ENCODE results near the gene LAMP1.
"Not testable (repeated sequence)": the region's sequence is repeated elsewhere in the genome, so short reads cannot be mapped to it uniquely, and the experiment has no call there.

LAMP1 gene

DNA sequence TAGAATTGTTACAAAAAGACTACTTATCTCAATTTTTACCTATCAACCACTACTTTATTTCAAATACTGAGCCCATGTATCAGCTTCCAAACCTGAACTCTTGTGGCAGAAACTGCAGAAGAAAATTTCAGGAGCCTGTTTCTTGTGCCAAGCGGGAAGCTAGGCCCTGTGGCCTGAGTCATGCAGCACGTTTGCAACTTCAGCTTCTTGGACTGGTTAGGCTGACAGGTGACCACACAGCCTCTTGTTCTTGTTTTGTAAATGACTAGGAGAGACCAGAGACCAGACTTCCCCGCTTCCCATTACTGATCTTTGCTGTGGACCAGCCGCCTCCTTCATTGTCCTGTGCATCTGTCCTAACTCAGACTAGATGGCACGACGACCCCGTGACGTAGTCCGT, 3.4 kb upstream of the LAMP1 start:
- in situ Hi-C loops (cut with MboI; ENCODE audit: low pct_unique_long_range_greater_than_20kb, low sequenced_read_pairs) = no loop called here

GRCh38 chr13:113295776-113296175, 1.3 kb upstream of the LAMP1 start:
- in situ Hi-C loops (cut with MboI; ENCODE audit: low pct_unique_long_range_greater_than_20kb, low sequenced_read_pairs) = no loop called here
- DNase-seq = no peak

More for the DNA sequence above, 3.4 kb upstream of the LAMP1 start:
- DNase-seq = no peak

GRCh38 chr13:113297370-113298042, 467 bp downstream of the LAMP1 start:
- in situ Hi-C loops (cut with MboI; ENCODE audit: low pct_unique_long_range_greater_than_20kb, low sequenced_read_pairs) = no loop called here
- DNase-seq = peak; percentile 47

DNA sequence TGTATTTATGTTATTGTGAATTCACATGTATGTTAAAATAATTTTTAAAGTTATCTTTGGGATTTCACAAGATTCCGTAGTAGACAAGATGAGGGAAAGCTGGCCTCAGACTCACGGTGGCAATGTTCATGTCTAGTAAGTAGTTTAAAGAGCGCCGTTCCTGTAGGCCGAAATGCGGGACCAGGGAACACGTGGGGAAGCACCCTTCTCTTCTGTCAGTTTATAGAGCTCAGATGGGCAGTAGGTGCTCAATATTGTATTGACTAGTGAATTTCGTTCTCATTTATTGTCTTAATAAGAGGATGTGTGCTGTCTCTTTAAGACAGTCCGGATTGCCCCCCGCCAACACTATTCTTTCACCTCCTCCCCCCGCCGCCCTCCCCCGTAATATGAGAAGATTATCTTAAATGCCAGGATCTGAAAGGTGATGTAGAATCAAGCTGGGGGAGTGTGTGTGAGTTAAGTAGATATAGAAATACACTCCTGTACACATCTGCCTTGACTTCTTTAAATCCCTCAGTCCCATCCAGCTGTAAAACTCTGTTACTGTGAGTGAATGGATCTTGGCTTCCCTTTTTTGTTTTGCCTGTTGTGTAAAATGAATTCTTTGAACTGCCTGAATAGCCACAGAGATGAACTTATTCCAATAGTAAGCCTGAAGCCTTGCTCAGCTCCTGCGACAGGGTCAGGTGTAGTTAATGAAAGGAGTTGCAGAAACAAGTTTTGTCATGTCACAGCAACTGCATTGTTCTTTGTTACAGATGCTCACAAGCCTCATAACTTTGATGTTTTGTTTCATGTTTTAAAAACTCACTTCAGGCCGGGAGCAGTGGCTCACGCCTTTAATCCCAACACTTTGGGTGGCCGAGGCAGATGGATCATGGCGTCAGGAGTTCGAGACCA, 1.3 kb downstream of the LAMP1 start:
- in situ Hi-C loops (cut with MboI; ENCODE audit: low pct_unique_long_range_greater_than_20kb, low sequenced_read_pairs) = no loop called here
- DNase-seq = peak; percentile 64

DNA sequence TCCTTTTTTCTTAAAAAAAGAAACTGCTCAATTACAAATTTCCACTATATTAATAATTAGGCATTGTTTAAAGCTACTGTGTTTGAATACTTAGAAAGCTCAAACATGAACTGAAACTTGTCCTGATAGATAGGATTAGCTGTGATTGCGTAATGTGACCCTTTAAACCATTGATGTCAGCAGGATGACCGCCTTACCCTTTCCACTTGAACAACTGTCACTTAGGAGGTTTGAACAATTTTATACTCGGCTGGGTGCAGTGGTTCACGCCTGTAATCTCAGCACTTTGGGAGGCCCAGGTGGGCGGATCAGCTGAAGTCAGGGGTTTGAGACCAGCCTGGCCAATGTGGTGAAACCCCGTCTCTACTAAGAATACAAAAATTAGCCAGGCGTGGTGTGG, 2.9 kb downstream of the LAMP1 start:
- in situ Hi-C loops (cut with MboI; ENCODE audit: low pct_unique_long_range_greater_than_20kb, low sequenced_read_pairs) = no loop called here
- peak; percentile 20 for DNase-seq

GRCh38 chr13:113302986-113303385, 5.9 kb downstream of the LAMP1 start:
- in situ Hi-C loops (cut with MboI; ENCODE audit: low pct_unique_long_range_greater_than_20kb, low sequenced_read_pairs) = no loop called here
- no peak for DNase-seq

DNA sequence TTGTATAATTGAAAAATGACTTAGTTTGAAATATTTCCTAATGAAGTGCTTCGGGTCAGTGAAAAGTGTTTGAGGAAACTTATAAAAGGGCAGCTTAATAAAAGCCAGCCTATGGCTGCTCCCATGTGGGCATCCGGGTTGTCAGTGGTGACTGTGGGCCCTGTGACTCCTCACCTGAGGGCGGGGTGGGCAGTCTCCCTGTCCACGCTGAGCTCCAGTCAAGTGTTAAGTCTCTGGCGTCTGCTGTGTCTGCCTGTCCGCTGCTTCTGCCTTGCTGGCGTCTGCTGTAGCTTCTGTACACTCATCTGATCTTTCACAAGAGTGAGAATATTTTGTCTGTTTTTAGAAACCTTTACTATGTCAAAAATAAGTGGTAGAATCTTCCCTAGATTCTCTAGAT, 7.1 kb downstream of the LAMP1 start:
- DNase-seq = no peak
- in situ Hi-C loops (cut with MboI; ENCODE audit: low pct_unique_long_range_greater_than_20kb, low sequenced_read_pairs) = no loop called here

DNA sequence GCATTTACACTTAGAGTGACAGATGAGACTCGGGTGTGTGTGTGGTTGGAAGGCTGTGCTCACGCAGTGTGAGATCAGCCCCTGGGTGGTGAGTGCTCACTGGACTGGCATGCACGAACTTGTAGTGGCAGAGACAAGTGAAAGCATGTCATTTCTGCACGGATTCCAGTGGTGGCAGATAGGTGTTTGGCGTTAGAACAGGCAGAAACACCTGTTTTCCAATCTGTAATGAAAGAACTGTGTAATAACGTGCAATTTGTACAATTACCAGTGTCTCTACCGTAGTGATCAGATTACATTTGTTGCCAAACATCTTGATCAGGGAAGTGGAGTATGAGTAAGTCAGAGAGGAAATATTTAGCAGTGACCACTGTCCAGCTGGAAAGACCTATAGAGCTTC, 8.2 kb downstream of the LAMP1 start:
- in situ Hi-C loops (cut with MboI; ENCODE audit: low pct_unique_long_range_greater_than_20kb, low sequenced_read_pairs) = no loop called here
- DNase-seq = no peak

DNA sequence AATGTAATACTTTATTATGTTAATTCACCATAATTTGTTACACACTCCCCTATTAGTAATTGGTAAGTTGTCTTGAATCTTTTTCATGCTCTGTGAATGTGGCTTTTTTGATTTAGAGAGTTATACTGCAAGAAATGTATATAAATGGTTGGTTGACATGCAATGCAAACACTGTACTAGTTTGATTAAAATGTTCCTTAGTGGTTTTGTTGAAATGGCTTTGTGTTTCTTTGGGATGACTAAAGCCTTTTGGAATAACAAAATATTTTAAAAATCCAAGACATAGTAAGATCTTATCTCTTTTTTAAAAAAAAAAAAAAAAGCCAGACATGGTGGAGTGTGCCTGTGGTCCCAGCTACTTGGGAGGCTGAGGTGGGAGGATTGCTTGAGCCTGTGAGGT, 10.5 kb downstream of the LAMP1 start:
- no peak for DNase-seq
- in situ Hi-C loops (cut with MboI; ENCODE audit: low pct_unique_long_range_greater_than_20kb, low sequenced_read_pairs) = no loop called here

- no peak for DNase-seq
- in situ Hi-C loops (cut with MboI; ENCODE audit: low pct_unique_long_range_greater_than_20kb, low sequenced_read_pairs) = no loop called here
Measured at GRCh38 chr13:113309473-113309872, 12.4 kb downstream of the LAMP1 start.

DNA sequence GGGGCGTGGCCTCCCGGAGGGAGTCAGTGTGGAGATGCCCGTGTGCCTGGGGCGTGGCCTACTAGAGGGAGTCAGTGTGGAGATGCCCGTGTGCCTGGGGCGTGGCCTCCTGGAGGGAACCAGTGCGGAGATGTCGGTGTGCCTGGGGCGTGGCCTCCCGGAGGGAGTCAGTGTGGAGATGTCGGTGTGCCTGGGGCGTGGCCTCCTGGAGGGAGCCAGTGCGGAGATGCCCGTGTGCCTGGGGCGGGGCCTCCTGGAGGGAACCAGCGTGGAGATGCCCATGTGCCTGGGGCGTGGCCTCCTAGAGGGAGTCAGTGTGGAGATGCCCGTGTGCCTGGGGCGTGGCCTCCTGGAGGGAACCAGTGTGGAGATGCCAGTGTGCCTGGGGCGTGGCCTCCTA, 17.1 kb downstream of the LAMP1 start:
- in situ Hi-C loops (cut with MboI; ENCODE audit: low pct_unique_long_range_greater_than_20kb, low sequenced_read_pairs); DNase-seq: not testable (repeated sequence)

GRCh38 chr13:113314895-113315470, 17.9 kb downstream of the LAMP1 start:
- in situ Hi-C loops (cut with MboI; ENCODE audit: low pct_unique_long_range_greater_than_20kb, low sequenced_read_pairs); DNase-seq: not testable (repeated sequence)

DNA sequence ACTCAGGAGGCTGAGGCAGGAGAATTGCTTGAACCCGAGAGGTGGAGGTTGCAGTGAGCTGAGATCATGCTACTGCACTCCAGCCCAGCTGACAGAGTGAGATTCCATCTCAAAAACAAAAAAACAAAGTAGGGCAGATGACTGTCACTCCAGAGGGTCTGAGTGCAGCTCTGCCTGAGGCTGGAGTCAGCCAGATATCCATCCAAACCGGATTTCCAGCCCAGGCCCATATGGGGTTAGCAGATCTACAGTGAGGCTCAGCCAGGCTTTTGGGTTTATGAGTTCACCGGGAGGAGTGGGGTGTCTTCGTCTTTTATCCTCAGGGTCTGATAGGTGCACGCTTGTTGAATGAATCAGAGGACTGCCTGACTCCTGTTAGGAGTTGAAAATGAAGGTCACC, 19.0 kb downstream of the LAMP1 start:
- in situ Hi-C loops (cut with MboI; ENCODE audit: low pct_unique_long_range_greater_than_20kb, low sequenced_read_pairs) = no loop called here
- DNase-seq = no peak

- in situ Hi-C loops (cut with MboI; ENCODE audit: low pct_unique_long_range_greater_than_20kb, low sequenced_read_pairs) = no loop called here
Measured at GRCh38 chr13:113317031-113317430, 20.0 kb downstream of the LAMP1 start.

GRCh38 chr13:113318956-113319355, 21.9 kb downstream of the LAMP1 start:
- in situ Hi-C loops (cut with MboI; ENCODE audit: low pct_unique_long_range_greater_than_20kb, low sequenced_read_pairs) = no loop called here
- no peak for DNase-seq

More at GRCh38 chr13:113317031-113317430, 20.0 kb downstream of the LAMP1 start:
- DNase-seq = no peak

GRCh38 chr13:113319371-113319770, 22.3 kb downstream of the LAMP1 start:
- DNase-seq = no peak
- in situ Hi-C loops (cut with MboI; ENCODE audit: low pct_unique_long_range_greater_than_20kb, low sequenced_read_pairs) = no loop called here

DNA sequence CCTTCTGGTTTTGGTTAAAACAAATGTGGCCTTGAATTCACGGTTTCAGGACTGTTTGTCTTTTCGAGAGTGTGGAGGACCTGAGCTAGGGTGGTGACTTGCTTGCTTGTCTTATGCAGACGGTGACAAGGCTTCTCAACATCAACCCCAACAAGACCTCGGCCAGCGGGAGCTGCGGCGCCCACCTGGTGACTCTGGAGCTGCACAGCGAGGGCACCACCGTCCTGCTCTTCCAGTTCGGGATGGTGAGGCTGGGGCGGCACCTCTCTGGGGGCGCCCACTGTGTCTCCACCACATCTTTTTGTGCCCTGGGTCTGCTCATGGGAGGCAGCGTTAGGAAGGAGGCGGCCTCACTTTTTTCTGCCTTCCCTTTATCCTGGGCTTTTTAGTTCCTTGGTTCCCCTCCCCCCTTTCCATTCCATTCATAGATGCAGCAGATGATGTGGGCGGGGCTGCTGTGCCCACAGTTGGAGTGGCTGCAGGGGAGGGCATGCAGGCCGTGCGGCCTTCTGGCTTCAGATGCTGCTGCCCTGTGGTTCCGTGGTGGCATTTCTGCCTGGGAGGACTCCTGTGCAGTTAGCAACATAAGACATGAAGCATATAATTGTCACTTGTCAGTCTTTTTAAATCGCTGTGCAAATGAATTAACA, 23.3 kb downstream of the LAMP1 start:
- DNase-seq = no peak
- in situ Hi-C loops (cut with MboI; ENCODE audit: low pct_unique_long_range_greater_than_20kb, low sequenced_read_pairs) = no loop called here

- DNase-seq = no peak
- in situ Hi-C loops (cut with MboI; ENCODE audit: low pct_unique_long_range_greater_than_20kb, low sequenced_read_pairs) = no loop called here
Measured at GRCh38 chr13:113321546-113321945, 24.5 kb downstream of the LAMP1 start.

- peak; percentile 28 for DNase-seq
- in situ Hi-C loops (cut with MboI; ENCODE audit: low pct_unique_long_range_greater_than_20kb, low sequenced_read_pairs) = no loop called here
Measured at GRCh38 chr13:113322043-113322461, 25.0 kb downstream of the LAMP1 start.

All from KBM-7 (cell line).